Neural crest cell (in vitro differentiated cells): ENCODE data around the gene ST8SIA6. TPM values are rescaled to one million over a fixed set of nuclear protein-coding genes. Genes with fewer than 3 reads are reported as not detected.

Experiments
- DNase-seq: peaks from one replicate; pipeline ENCODE4 v3.0.0; 2021; ENCODE audit warnings: low read depth, mixed read lengths, low spot score
- H3K27ac Mint-ChIP-seq: one replicate; pipeline ENCODE4 v1.8.0; 2021; ENCODE audit warnings: mild to moderate bottlenecking, mixed read lengths; ENCODE audit not compliant: unreplicated experiment
- H3K27me3 Mint-ChIP-seq: 2 replicates; pipeline ENCODE4 v1.8.0; 2021; ENCODE audit warnings: low read depth, mild to moderate bottlenecking, mixed read lengths
- H3K36me3 Mint-ChIP-seq: 2 replicates; pipeline ENCODE4 v1.8.0; 2021; ENCODE audit warnings: low read depth, mild to moderate bottlenecking, mixed read lengths
- H3K4me1 Mint-ChIP-seq: 2 replicates; pipeline ENCODE4 v1.8.0; 2021; ENCODE audit warnings: mixed read lengths
- H3K4me3 Mint-ChIP-seq: one replicate; pipeline ENCODE4 v1.8.0; 2021; ENCODE audit warnings: mild to moderate bottlenecking, mixed read lengths
- H3K9me3 Mint-ChIP-seq: 2 replicates; pipeline ENCODE4 v1.8.0; 2021; ENCODE audit warnings: mixed read lengths
- total RNA-seq: library from RNA; stranded (reverse); gene quantifications from 2 replicates; pipeline ENCODE4 v1.2.1, GENCODE V29; 2021
- TF ChIP-seq, protein P1 (sequence below): fragments of 200-600 bp; sonication (generic); conservative IDR thresholded peaks from 2 replicates; pipeline ENCODE4 v1.5.0; 2021; ENCODE audit warnings: antibody characterized with exemption, mild to moderate bottlenecking

Gene ST8SIA6
- total RNA-seq, 1 donor from 2014 or later = not detected

- TF ChIP-seq, protein P1, sequence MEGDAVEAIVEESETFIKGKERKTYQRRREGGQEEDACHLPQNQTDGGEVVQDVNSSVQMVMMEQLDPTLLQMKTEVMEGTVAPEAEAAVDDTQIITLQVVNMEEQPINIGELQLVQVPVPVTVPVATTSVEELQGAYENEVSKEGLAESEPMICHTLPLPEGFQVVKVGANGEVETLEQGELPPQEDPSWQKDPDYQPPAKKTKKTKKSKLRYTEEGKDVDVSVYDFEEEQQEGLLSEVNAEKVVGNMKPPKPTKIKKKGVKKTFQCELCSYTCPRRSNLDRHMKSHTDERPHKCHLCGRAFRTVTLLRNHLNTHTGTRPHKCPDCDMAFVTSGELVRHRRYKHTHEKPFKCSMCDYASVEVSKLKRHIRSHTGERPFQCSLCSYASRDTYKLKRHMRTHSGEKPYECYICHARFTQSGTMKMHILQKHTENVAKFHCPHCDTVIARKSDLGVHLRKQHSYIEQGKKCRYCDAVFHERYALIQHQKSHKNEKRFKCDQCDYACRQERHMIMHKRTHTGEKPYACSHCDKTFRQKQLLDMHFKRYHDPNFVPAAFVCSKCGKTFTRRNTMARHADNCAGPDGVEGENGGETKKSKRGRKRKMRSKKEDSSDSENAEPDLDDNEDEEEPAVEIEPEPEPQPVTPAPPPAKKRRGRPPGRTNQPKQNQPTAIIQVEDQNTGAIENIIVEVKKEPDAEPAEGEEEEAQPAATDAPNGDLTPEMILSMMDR = no peak
- DNase-seq = no peak
- H3K4me1 Mint-ChIP-seq = peaks cover 4% of the 10 kb centered on the region
- H3K27me3 Mint-ChIP-seq = no peaks in the 10 kb centered on the region
- H3K36me3 Mint-ChIP-seq = no peaks in the 10 kb centered on the region
- no peak overlapping the region for H3K27ac Mint-ChIP-seq
- H3K9me3 Mint-ChIP-seq = peaks cover 2% of the 10 kb centered on the region
- no peak overlapping the region for H3K4me3 Mint-ChIP-seq
Measured at GRCh38 chr10:17273403-17273802, 181.0 kb downstream of the ST8SIA6 start.

GRCh38 chr10:17272648-17273047 is 181.7 kb downstream of the ST8SIA6 start:
- H3K4me3 Mint-ChIP-seq = no peak overlapping the region
- H3K4me1 Mint-ChIP-seq = peaks cover 2% of the 10 kb centered on the region
- no peak overlapping the region for H3K27ac Mint-ChIP-seq
- TF ChIP-seq, protein P1 = no peak
- H3K27me3 Mint-ChIP-seq = no peaks in the 10 kb centered on the region
- no peak for DNase-seq
- no peaks in the 10 kb centered on the region for H3K36me3 Mint-ChIP-seq
- H3K9me3 Mint-ChIP-seq = peaks cover 2% of the 10 kb centered on the region

Other genes with a start within 250 kb of the ST8SIA6 start
- gene VIM, start 226.4 kb downstream of the ST8SIA6 start, total RNA-seq = 1,786 and 1,791 TPM in 2 replicates
- gene HACD1, start 162.8 kb upstream of the ST8SIA6 start, total RNA-seq = 13.7 and 14.6 TPM in 2 replicates
- 29.0 and 30.7 TPM in 2 replicates for gene STAM, start 189.6 kb upstream of the ST8SIA6 start, total RNA-seq